HEK293 (cell line): Measurements from ENCODE around the gene GOLGA8N.

ENCODE experiments used
- CTCF ChIA-PET: fragments of 350-600 bp; formaldehyde crosslinking; extraction: SDS; loops from one replicate; lab custom pipeline; 2021; ENCODE audit warnings: antibody characterized with exemption; lab: Yijun Ruan, JAX
- POLR2A ChIA-PET: fragments of 300-600 bp; formaldehyde crosslinking; extraction: SDS; loops from one replicate; lab custom pipeline; 2020; ENCODE audit warnings: antibody characterized with exemption, inconsistent platforms; lab: Yijun Ruan, JAX
- H3K27ac ChIP-seq: fragments of 200-500 bp; sonication (Bioruptor generic); 2 replicates; pipeline ENCODE4 v1.5.1; 2014; ENCODE audit warnings: low read depth, low read length, control low read depth, inconsistent platforms; ENCODE audit errors: extremely low read depth
- H3K36me3 ChIP-seq, 2 experiments: fragments of 200-500 bp in 1 of 2; sonication (Bioruptor generic) in 1 of 2; 1 replicate in 1 of 2; 2 replicates in 1 of 2; pipeline ENCODE4 v1.5.1; 2014 to 2017; ENCODE audit warnings: inconsistent platforms in 2 of 2, low read length in 2 of 2; ENCODE audit not compliant: control insufficient read depth in 2 of 2, insufficient read depth in 1 of 2
- H3K4me1 ChIP-seq: fragments of 200-500 bp; sonication (Bioruptor generic); 2 replicates; pipeline ENCODE4 v1.5.1; 2014; ENCODE audit warnings: mild to moderate bottlenecking, low read length, inconsistent platforms; ENCODE audit not compliant: control insufficient read depth, insufficient read depth
- H3K4me3 ChIP-seq: 2 replicates; pipeline ENCODE4 v1.5.1; 2011; ENCODE audit warnings: low read depth, mild to moderate bottlenecking, control low read depth, low read length, moderate library complexity
- H3K9me3 ChIP-seq: fragments of 200-500 bp; sonication (Bioruptor generic); 2 replicates; pipeline ENCODE4 v1.5.1; 2014; ENCODE audit warnings: low read depth, low read length, inconsistent platforms; ENCODE audit not compliant: control insufficient read depth, insufficient read depth
- EGR2 ChIP-seq: fragments of 450-650 bp; formaldehyde crosslinking; IDR thresholded peaks from 2 replicates; pipeline ENCODE4 v1.5.1; 2016; ENCODE audit warnings: low read depth, missing biosample characterization, missing genetic modification characterization
- GLIS1 ChIP-seq: fragments of 450-650 bp; formaldehyde crosslinking; IDR thresholded peaks from 2 replicates; pipeline ENCODE4 v1.5.1; 2016; ENCODE audit warnings: missing biosample characterization, missing genetic modification characterization
- IKZF3 ChIP-seq: fragments of 450-650 bp; IDR thresholded peaks from 2 replicates; pipeline ENCODE4 v1.5.0; 2018; ENCODE audit warnings: missing biosample characterization, mild to moderate bottlenecking, missing genetic modification characterization, moderate library complexity
- KLF17 ChIP-seq: fragments of 450-650 bp; formaldehyde crosslinking; IDR thresholded peaks from 2 replicates; pipeline ENCODE4 v1.5.1; 2016; ENCODE audit warnings: missing biosample characterization, missing genetic modification characterization
- KLF9 ChIP-seq: fragments of 450-650 bp; formaldehyde crosslinking; IDR thresholded peaks from 2 replicates; pipeline ENCODE4 v1.5.1; 2016; ENCODE audit warnings: missing biosample characterization, missing genetic modification characterization, low read depth
- OSR2 ChIP-seq: fragments of 450-650 bp; formaldehyde crosslinking; IDR thresholded peaks from 2 replicates; pipeline ENCODE4 v1.5.1; 2016; ENCODE audit warnings: missing biosample characterization, missing genetic modification characterization
- PRDM4 ChIP-seq: fragments of 450-650 bp; formaldehyde crosslinking; IDR thresholded peaks from 2 replicates; pipeline ENCODE4 v1.5.1; 2017; ENCODE audit warnings: missing biosample characterization, missing genetic modification characterization
- RBAK ChIP-seq: fragments of 450-650 bp; formaldehyde crosslinking; IDR thresholded peaks from 2 replicates; pipeline ENCODE4 v1.5.1; 2016; ENCODE audit warnings: missing biosample characterization, missing genetic modification characterization
- SP7 ChIP-seq: fragments of 450-650 bp; formaldehyde crosslinking; IDR thresholded peaks from 2 replicates; pipeline ENCODE4 v1.5.1; 2016; ENCODE audit warnings: missing biosample characterization, missing genetic modification characterization
- WT1 ChIP-seq: fragments of 450-650 bp; formaldehyde crosslinking; IDR thresholded peaks from 2 replicates; pipeline ENCODE4 v1.5.1; 2016; ENCODE audit warnings: missing biosample characterization, missing genetic modification characterization
- ZBTB26 ChIP-seq: fragments of 450-650 bp; formaldehyde crosslinking; optimal IDR thresholded peaks from 2 replicates; pipeline ENCODE3; 2016; ENCODE audit warnings: missing biosample characterization, mild to moderate bottlenecking, missing genetic modification characterization
- ZFP3 ChIP-seq: fragments of 450-650 bp; formaldehyde crosslinking; IDR thresholded peaks from 2 replicates; pipeline ENCODE4 v1.5.1; 2016; ENCODE audit warnings: low read depth, missing biosample characterization, missing genetic modification characterization
- ZNF18 ChIP-seq: fragments of 450-650 bp; formaldehyde crosslinking; IDR thresholded peaks from 2 replicates; pipeline ENCODE4 v1.5.1; 2016; ENCODE audit warnings: missing biosample characterization, missing genetic modification characterization
- ZNF23 ChIP-seq: fragments of 450-650 bp; formaldehyde crosslinking; IDR thresholded peaks from 2 replicates; pipeline ENCODE4 v1.5.1; 2016; ENCODE audit warnings: missing biosample characterization, missing genetic modification characterization, borderline replicate concordance
- ZNF280C ChIP-seq: fragments of 450-650 bp; formaldehyde crosslinking; IDR thresholded peaks from 2 replicates; pipeline ENCODE4 v1.5.1; 2016; ENCODE audit warnings: missing biosample characterization, missing genetic modification characterization
- ZNF354C ChIP-seq: fragments of 450-650 bp; formaldehyde crosslinking; IDR thresholded peaks from 2 replicates; pipeline ENCODE4 v1.5.1; 2016; ENCODE audit warnings: missing biosample characterization, missing genetic modification characterization, low read depth, borderline replicate concordance
- ZNF37A ChIP-seq: fragments of 450-650 bp; IDR thresholded peaks from 2 replicates; pipeline ENCODE4 v1.5.1; 2018; ENCODE audit warnings: missing biosample characterization, missing genetic modification characterization
- ZNF398 ChIP-seq: fragments of 450-650 bp; formaldehyde crosslinking; IDR thresholded peaks from 2 replicates; pipeline ENCODE4 v1.5.1; 2017; ENCODE audit warnings: missing biosample characterization, missing genetic modification characterization
- ZNF473 ChIP-seq: fragments of 450-650 bp; formaldehyde crosslinking; IDR thresholded peaks from 2 replicates; pipeline ENCODE4 v1.5.1; 2017; ENCODE audit warnings: missing biosample characterization, missing genetic modification characterization
- ZNF792 ChIP-seq: fragments of 450-650 bp; formaldehyde crosslinking; IDR thresholded peaks from 2 replicates; pipeline ENCODE4 v1.5.1; 2016; ENCODE audit warnings: missing biosample characterization, missing genetic modification characterization

Gene GOLGA8N

GRCh38 chr15:32637704-32638103 lies 44.4 kb downstream of the GOLGA8N start (continued):
- no peak for TF ChIP-seq RBAK (tag by site-specific recombination)
- TF ChIP-seq ZFP3 (tag by site-specific recombination): no peak
- no peak for TF ChIP-seq ZNF23 (tag by site-specific recombination)
- no peak for TF ChIP-seq ZNF398 (tag by site-specific recombination)
- no peak for TF ChIP-seq ZNF280C (tag by site-specific recombination)

- TF ChIP-seq KLF17 (tag by site-specific recombination) (no peak), WT1 (0 out of 2 replicates have a peak, but pooled peaks have one; percentile 32), KLF9 (tag by site-specific recombination) (no peak)
- TF ChIP-seq, all 188 proteins: peak for 1
- H3K4me1 ChIP-seq: peaks cover 8% of the 10 kb centered on the region
- H3K36me3 ChIP-seq: peaks cover 12 to 24% of the 10 kb centered on the region in 2 experiments
- no peaks in the 10 kb centered on the region for H3K9me3 ChIP-seq
- H3K27ac ChIP-seq: 0 out of 2 replicates have a peak within 1 kb of the TSS, but pooled peaks have one; percentile 35
- no peak within 1 kb of the TSS for H3K4me3 ChIP-seq
- POLR2A ChIA-PET: no interaction called here
- CTCF ChIA-PET: no interaction called here
Measured at GRCh38 chr15:32641517-32642059, 48.3 kb downstream of the GOLGA8N start, which contains the start of gene SCG5. TSS of gene SCG5 (plus strand) at chr15:32641710. CDS start at chr15:32643593, 1,883 bp downstream.

- CTCF ChIA-PET: interaction anchor here (1.0 to 1.1 kb wide), 2 partner anchors 16 to 20 kb away, joined by 6 to 7 read pairs; no protein-coding TSS in a partner anchor
- Histone ChIP-seq H3K27ac (0 out of 2 replicates have a peak overlapping the region, but pooled peaks have one; percentile 35), H3K9me3 (no peaks in the 10 kb centered on the region), H3K4me1 (peaks cover 13% of the 10 kb centered on the region), H3K36me3 (peaks cover 4 to 12% of the 10 kb centered on the region in 2 experiments; a peak in 2 of 3 replicates), H3K4me3 (no peak overlapping the region)
- POLR2A ChIA-PET: interaction anchor here (1.2 kb wide), 1 partner anchor 21 kb away, joined by 3 read pairs; no protein-coding TSS in a partner anchor
- no peak for TF ChIP-seq ZNF37A
- TF ChIP-seq EGR2: peak; percentile 57; the same call in 1 of the 2 replicates
- peak; percentile 28; the same call in 1 of the 2 replicates for TF ChIP-seq SP7 (tag by site-specific recombination)
- peak; percentile 83 for TF ChIP-seq GLIS1 (tag by site-specific recombination)
- TF ChIP-seq IKZF3 (tag by site-specific recombination): no peak
- peak; percentile 83 for TF ChIP-seq WT1
- TF ChIP-seq PRDM4 (tag by site-specific recombination): peak; percentile 66
- TF ChIP-seq ZNF354C (tag by site-specific recombination): no peak
- no peak for TF ChIP-seq ZNF473 (tag by site-specific recombination)
- TF ChIP-seq OSR2: 0 out of 2 replicates have a peak, but pooled peaks have one; percentile 13
- no peak for TF ChIP-seq ZNF18 (tag by site-specific recombination)
- no peak for TF ChIP-seq ZBTB26 (tag by site-specific recombination)
- TF ChIP-seq ZNF792 (tag by site-specific recombination): no peak
Measured at GRCh38 chr15:32642667-32643435, 49.6 kb downstream of the GOLGA8N start.
